ENCODE data around the gene MRPL55.

DNA sequence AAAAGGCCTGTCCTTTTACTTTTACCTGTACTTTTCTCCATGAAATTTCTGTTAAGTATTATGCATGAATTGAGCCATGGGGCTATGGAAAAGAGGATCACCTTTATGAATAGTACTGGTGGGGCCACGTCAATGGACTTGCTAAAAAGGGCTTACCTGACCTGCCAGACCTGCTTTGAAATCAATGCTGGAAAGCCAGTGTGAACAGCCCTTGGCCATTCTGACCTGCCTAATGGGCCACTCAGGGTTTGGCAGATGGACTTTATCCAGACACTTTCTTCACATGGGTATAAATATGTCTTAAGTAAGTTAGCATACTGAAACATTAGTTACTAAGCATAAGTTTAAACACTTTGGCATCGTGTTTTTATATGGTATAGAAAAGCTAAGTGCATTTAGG is 22.7 kb upstream of the MRPL55 start:
- TF ChIP-seq POLR2A (IDR thresholded peaks at IDR 0.05), result no peak
- TF ChIP-seq, protein P1, sequence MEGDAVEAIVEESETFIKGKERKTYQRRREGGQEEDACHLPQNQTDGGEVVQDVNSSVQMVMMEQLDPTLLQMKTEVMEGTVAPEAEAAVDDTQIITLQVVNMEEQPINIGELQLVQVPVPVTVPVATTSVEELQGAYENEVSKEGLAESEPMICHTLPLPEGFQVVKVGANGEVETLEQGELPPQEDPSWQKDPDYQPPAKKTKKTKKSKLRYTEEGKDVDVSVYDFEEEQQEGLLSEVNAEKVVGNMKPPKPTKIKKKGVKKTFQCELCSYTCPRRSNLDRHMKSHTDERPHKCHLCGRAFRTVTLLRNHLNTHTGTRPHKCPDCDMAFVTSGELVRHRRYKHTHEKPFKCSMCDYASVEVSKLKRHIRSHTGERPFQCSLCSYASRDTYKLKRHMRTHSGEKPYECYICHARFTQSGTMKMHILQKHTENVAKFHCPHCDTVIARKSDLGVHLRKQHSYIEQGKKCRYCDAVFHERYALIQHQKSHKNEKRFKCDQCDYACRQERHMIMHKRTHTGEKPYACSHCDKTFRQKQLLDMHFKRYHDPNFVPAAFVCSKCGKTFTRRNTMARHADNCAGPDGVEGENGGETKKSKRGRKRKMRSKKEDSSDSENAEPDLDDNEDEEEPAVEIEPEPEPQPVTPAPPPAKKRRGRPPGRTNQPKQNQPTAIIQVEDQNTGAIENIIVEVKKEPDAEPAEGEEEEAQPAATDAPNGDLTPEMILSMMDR (IDR thresholded peaks at IDR 0.05), result no peak

Measured in thyroid gland (tissue), 4 donors.